Measurements from ENCODE around the gene BAIAP3. TPM values are rescaled to one million over a fixed set of nuclear protein-coding genes. Genes with fewer than 3 reads are reported as not detected.

Gene BAIAP3
- total RNA-seq, 4 donors from 2014 or later, result 1.3 to 4.2 (median 2.3) TPM

DNA sequence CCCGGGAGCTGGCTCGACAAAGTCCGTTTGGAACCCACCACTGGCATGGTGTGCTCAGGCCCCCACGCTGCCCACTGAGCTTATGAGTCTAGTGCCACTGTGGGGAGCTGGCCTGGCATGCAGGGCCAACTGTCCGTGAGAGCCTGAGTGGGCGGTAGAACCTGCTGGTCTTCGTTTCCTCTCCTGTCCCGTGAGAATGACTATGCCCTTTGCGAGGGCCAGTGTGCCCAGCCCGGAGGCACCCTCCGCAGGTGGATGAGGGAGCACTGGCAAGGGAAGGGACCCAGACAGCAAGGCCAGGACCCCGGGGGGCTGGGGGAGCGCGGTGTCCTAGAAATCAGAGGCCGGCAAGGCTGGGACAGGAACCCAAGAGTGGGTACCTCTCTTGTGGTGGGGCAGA, 3.2 kb downstream of the BAIAP3 start:
- no peak overlapping the region for H3K4me3 ChIP-seq
- H3K27ac ChIP-seq (replicated peaks in 1 of 4), result no peak overlapping the region

DNA sequence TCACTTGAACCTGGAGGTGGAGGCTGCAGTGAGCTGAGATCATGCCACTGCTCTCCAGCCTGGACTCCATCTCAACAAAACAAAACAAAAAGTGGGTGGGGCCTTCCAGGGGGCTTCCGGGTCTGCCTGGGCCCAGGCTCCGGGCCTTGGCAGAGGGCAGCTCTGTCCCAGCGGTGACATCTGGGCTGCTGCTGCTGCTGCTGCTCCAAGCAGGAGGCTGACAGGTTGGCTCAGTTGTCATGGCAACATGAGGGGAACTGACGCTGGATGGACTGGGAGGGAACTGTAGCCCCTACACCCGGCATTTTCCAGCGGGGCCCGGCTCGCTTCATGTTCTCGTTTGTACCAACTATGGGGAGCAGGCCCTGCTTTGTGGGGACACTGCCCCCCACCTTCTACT, 4.0 kb downstream of the BAIAP3 start:
- Histone ChIP-seq H3K9me3 (no peaks in the 10 kb centered on the region), H3K36me3 (peaks cover 0 to 3% (median 0%) of the 10 kb centered on the region in 4 donors), H3K4me3 (no peak overlapping the region), H3K4me1 (peaks cover 16 to 31% (median 27%) of the 10 kb centered on the region in 4 donors), H3K27ac (replicated peaks in 1 of 4) (no peak overlapping the region), H3K27me3 (peaks cover 8 to 83% (median 24%) of the 10 kb centered on the region in 4 donors)
- TF ChIP-seq POLR2AphosphoS5 (IDR thresholded peaks at IDR 0.05) (no peak), POLR2A (IDR thresholded peaks at IDR 0.05; ENCODE audit: low read depth) (no peak), EP300 (IDR thresholded peaks at IDR 0.05) (no peak), CTCF (IDR thresholded peaks at IDR 0.05) (no peak)
- 41% methylated on average over 9 of the region's 9 CpGs for WGBS
- DNase-seq (ENCODE audit: extremely low spot score), result no peak
- intact Hi-C loops (cut with DNase I), result no loop called here

More for the DNA sequence above, 3.2 kb downstream of the BAIAP3 start:
- Histone ChIP-seq H3K27me3 (peaks cover 8 to 83% (median 33%) of the 10 kb centered on the region in 4 donors), H3K4me1 (peaks cover 21 to 35% (median 30%) of the 10 kb centered on the region in 4 donors), H3K9me3 (no peaks in the 10 kb centered on the region), H3K36me3 (peaks cover 0 to 3% (median 0%) of the 10 kb centered on the region in 4 donors)
- no peak for DNase-seq (ENCODE audit: extremely low spot score)
- TF ChIP-seq POLR2AphosphoS5 (IDR thresholded peaks at IDR 0.05) (no peak), CTCF (IDR thresholded peaks at IDR 0.05) (no peak), EP300 (IDR thresholded peaks at IDR 0.05) (no peak), POLR2A (IDR thresholded peaks at IDR 0.05; ENCODE audit: low read depth) (no peak)
- WGBS, result 69% methylated on average over 11 of the region's 15 CpGs
- intact Hi-C loops (cut with DNase I), result no loop called here

- Histone ChIP-seq H3K9me3 (no peaks in the 10 kb centered on the region), H3K36me3 (peaks cover 0 to 3% (median 0%) of the 10 kb centered on the region in 4 donors), H3K4me3 (no peak overlapping the region), H3K27ac (replicated peaks in 1 of 4) (no peak overlapping the region), H3K27me3 (peaks cover 8 to 80% (median 17%) of the 10 kb centered on the region in 4 donors), H3K4me1 (peaks cover 15 to 31% (median 27%) of the 10 kb centered on the region in 4 donors)
- intact Hi-C loops (cut with DNase I), result no loop called here
- TF ChIP-seq POLR2AphosphoS5 (IDR thresholded peaks at IDR 0.05), result no peak
- peak in 1 of 3 experiments; percentile 19 for TF ChIP-seq CTCF (IDR thresholded peaks at IDR 0.05)
- no peak for TF ChIP-seq EP300 (IDR thresholded peaks at IDR 0.05)
- TF ChIP-seq POLR2A (IDR thresholded peaks at IDR 0.05; ENCODE audit: low read depth), result no peak
- no peak for DNase-seq (ENCODE audit: extremely low spot score)
- 80% methylated on average over 1 of the region's 30 CpGs for WGBS
Measured at GRCh38 chr16:1338119-1338730, 4.8 kb downstream of the BAIAP3 start.

DNA sequence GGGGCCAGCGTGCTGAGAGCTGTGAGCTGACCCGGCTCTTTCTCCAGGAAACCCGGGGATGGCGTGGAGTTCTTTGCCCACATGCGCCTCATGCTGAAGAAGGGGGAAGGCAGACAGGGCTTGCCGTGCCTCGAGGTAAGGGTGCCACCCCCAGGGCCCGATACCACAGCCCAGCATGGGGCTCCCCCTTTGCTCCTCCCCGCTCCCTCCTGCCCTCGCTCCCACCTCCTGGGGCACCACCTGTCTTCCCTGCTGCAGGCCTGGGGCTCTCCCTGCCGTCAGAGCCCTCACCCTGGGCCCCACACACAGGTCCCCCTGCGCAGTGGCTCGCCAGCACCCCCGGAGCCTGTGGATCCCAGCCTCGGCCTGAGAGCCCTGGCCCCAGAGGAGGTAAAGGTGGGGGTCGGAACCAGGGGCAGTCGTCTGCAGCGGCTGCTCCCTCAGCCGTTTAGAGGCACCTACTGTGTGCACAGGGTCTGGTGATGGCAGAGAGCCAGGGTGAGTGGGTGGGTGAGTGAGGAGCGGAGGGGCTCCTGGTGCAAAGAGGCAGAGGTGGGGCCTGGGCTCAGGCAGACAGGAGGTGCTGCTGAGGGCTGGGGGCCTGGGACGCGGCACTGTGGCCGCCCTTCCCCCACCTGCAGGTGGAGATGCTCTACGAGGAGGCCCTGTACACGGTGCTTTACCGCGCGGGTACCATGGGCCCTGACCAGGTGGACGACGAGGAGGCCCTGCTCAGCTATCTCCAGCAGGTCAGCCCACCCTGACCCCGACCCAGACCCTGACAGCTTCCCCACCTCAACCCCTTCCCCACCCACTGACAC, 5.6 kb downstream of the BAIAP3 start:
- intact Hi-C loops (cut with DNase I), result no loop called here
- peaks cover 11 to 29% (median 22%) of the 10 kb centered on the region in 4 donors for H3K4me1 ChIP-seq
- H3K9me3 ChIP-seq, result no peaks in the 10 kb centered on the region
- no peak for TF ChIP-seq CTCF (IDR thresholded peaks at IDR 0.05)
- no peak for TF ChIP-seq EP300 (IDR thresholded peaks at IDR 0.05)
- no peak for TF ChIP-seq POLR2AphosphoS5 (IDR thresholded peaks at IDR 0.05)
- no peak for TF ChIP-seq POLR2A (IDR thresholded peaks at IDR 0.05; ENCODE audit: low read depth)
- H3K36me3 ChIP-seq, result peaks cover 0 to 3% (median 0%) of the 10 kb centered on the region in 4 donors
- no peak for DNase-seq (ENCODE audit: extremely low spot score)
- no peak overlapping the region for H3K27ac ChIP-seq (replicated peaks in 1 of 4)
- peaks cover 2 to 72% (median 10%) of the 10 kb centered on the region in 4 donors for H3K27me3 ChIP-seq
- WGBS, result 69% methylated on average over 28 of the region's 31 CpGs
- H3K4me3 ChIP-seq, result no peak overlapping the region

Data from esophagus muscularis mucosa (tissue), 4 donors.